GM23338 (cell line): ENCODE results near the gene AURKAIP1. TPM values are rescaled to one million over a fixed set of nuclear protein-coding genes. Genes with fewer than 3 reads are reported as not detected.

Experiments
- ATAC-seq: fragments of 200-7000 bp; cut with Tn5 transposase; 3 replicates; pipeline ENCODE4 v1.9.1; 2020
- DNase-seq: peaks from one replicate; pipeline ENCODE4 v3.0.0-alpha.2; 2015; ENCODE audit warnings: low spot score
- H2AFZ ChIP-seq: fragments of 200-600 bp; sonication (generic); 2 replicates; pipeline ENCODE4 v1.8.0; 2016; ENCODE audit warnings: antibody characterized with exemption, mild to moderate bottlenecking, moderate library complexity
- H3F3A ChIP-seq: fragments of 200-600 bp; sonication (generic); replicated peaks from 2 replicates; pipeline ENCODE4 v1.8.0; 2017; ENCODE audit warnings: antibody characterized with exemption, mixed run types, low read depth
- H3K27ac ChIP-seq: fragments of 200-600 bp; sonication (generic); 2 replicates; pipeline ENCODE4 v1.6.1; 2016; ENCODE audit warnings: low read depth
- H3K27me3 ChIP-seq: fragments of 200-600 bp; sonication (generic); 2 replicates; pipeline ENCODE4 v1.8.0; 2016; ENCODE audit warnings: mild to moderate bottlenecking, mixed run types, moderate library complexity; ENCODE audit not compliant: insufficient read depth
- H3K36me3 ChIP-seq: fragments of 200-600 bp; sonication (generic); 2 replicates; pipeline ENCODE4 v1.8.0; 2016; ENCODE audit warnings: mild to moderate bottlenecking; ENCODE audit not compliant: insufficient read depth
- H3K4me1 ChIP-seq: fragments of 200-600 bp; sonication (generic); 2 replicates; pipeline ENCODE4 v1.8.0; 2016; ENCODE audit warnings: mild to moderate bottlenecking, moderate library complexity; ENCODE audit not compliant: insufficient read depth
- H3K4me2 ChIP-seq: fragments of 200-600 bp; sonication (generic); 2 replicates; pipeline ENCODE4 v1.7.1; 2017; ENCODE audit warnings: mixed run types
- H3K4me3 ChIP-seq: fragments of 200-600 bp; sonication (generic); 2 replicates; pipeline ENCODE4 v1.6.1; 2016; ENCODE audit warnings: mixed run types
- H3K79me2 ChIP-seq: fragments of 200-600 bp; sonication (generic); replicated peaks from 2 replicates; pipeline ENCODE4 v1.8.0; 2017; ENCODE audit warnings: mild to moderate bottlenecking; ENCODE audit not compliant: insufficient read depth
- H3K9me2 ChIP-seq: fragments of 200-600 bp; sonication (generic); 2 replicates; pipeline ENCODE4 v1.8.0; 2017; ENCODE audit not compliant: insufficient read depth
- H4K20me1 ChIP-seq: fragments of 200-600 bp; sonication (generic); replicated peaks from 2 replicates; pipeline ENCODE4 v1.8.0; 2017; ENCODE audit warnings: mild to moderate bottlenecking; ENCODE audit not compliant: insufficient read depth
- H3K27ac Mint-ChIP-seq: 2 replicates; pipeline ENCODE4 v1.8.0; 2020; ENCODE audit warnings: inconsistent platforms, mild to moderate bottlenecking, moderate library complexity, mixed read lengths
- H3K27me3 Mint-ChIP-seq: 3 replicates; pipeline ENCODE4 v1.8.0; 2022; ENCODE audit warnings: low read depth, mild to moderate bottlenecking, moderate library complexity, mixed read lengths, inconsistent platforms; ENCODE audit not compliant: insufficient read depth, poor library complexity
- H3K36me3 Mint-ChIP-seq: 3 replicates; pipeline ENCODE4 v1.8.0; 2021; ENCODE audit warnings: low read depth, mild to moderate bottlenecking, inconsistent platforms, moderate library complexity, mixed read lengths
- H3K4me1 Mint-ChIP-seq: 3 replicates; pipeline ENCODE4 v1.8.0; 2020; ENCODE audit warnings: mild to moderate bottlenecking, inconsistent platforms, mixed read lengths
- H3K4me3 Mint-ChIP-seq: 3 replicates; pipeline ENCODE4 v1.8.0; 2021; ENCODE audit warnings: moderate library complexity, mild to moderate bottlenecking, inconsistent platforms, mixed read lengths
- H3K9me3 Mint-ChIP-seq: 3 replicates; pipeline ENCODE4 v1.8.0; 2020; ENCODE audit warnings: moderate library complexity, mild to moderate bottlenecking, inconsistent platforms, mixed read lengths
- CREB1 ChIP-seq: fragments of 250-450 bp; sonication (Bioruptor Pico); IDR thresholded peaks from 2 replicates; pipeline ENCODE4 v1.5.0; 2020; ENCODE audit warnings: low read depth, mild to moderate bottlenecking, moderate library complexity
- CTCF ChIP-seq, 2 experiments: fragments of 200-600 bp in 1 of 2; sonication (generic) in 1 of 2; conservative IDR thresholded peaks; 2 replicates each; pipeline versions ENCODE4 v1.5.1 to v1.6.1; 2016 to 2017; ENCODE audit warnings: antibody characterized with exemption in 2 of 2, low read depth in 2 of 2, mild to moderate bottlenecking in 2 of 2, moderate library complexity in 1 of 2
- EZH2phosphoT487 ChIP-seq: fragments of 200-600 bp; sonication (generic); IDR thresholded peaks from one replicate; pipeline ENCODE4 v1.8.1; 2018; ENCODE audit warnings: antibody characterized with exemption; ENCODE audit not compliant: unreplicated experiment
- STAT1 ChIP-seq: IDR thresholded peaks from one replicate; pipeline ENCODE4 v1.6.1; 2016; ENCODE audit warnings: antibody characterized with exemption; ENCODE audit not compliant: unreplicated experiment
- ZNF114 ChIP-seq: fragments of 250-450 bp; sonication (Bioruptor Pico); IDR thresholded peaks from 2 replicates; pipeline ENCODE4 v1.5.0; 2020; ENCODE audit warnings: mild to moderate bottlenecking, moderate library complexity
- ZNF331 ChIP-seq: fragments of 250-450 bp; sonication (Bioruptor Pico); IDR thresholded peaks from 2 replicates; pipeline ENCODE4 v1.5.0; 2020; ENCODE audit warnings: low read depth, mild to moderate bottlenecking, moderate library complexity
- ZNF462 ChIP-seq: fragments of 250-450 bp; sonication (Bioruptor Pico); IDR thresholded peaks from 2 replicates; pipeline ENCODE4 v1.5.0; 2020; ENCODE audit warnings: mild to moderate bottlenecking, moderate library complexity
- polyA plus RNA-seq: library from polyadenylated mRNA; unstranded; fragments of >200 nt; fragmentation: Nextera tagmentation; extraction: Ambion mirVana; gene quantifications from 2 replicates; pipeline ENCODE4 v1.2.1, GENCODE V29; 2016
- total RNA-seq: library from RNA; depleted of rRNA; stranded (reverse); fragments of >200 nt; shearing (Covaris generic); gene quantifications from 2 replicates; pipeline ENCODE4 v1.2.3, GENCODE V29; 2014

Gene AURKAIP1
- total and polyA plus RNA-seq, 2 experiments from 2014 or later = 167 to 355 TPM

GRCh38 chr1:1419363-1419812 is 44.4 kb upstream of the AURKAIP1 start (continued):
- TF ChIP-seq ZNF462 (CRISPR knock-in tag) = no peak
- no peak for TF ChIP-seq STAT1
- no peak for TF ChIP-seq ZNF114
- TF ChIP-seq EZH2phosphoT487 = no peak
- no peak for TF ChIP-seq ZNF331 (CRISPR knock-in tag)
- no peak for TF ChIP-seq CREB1 (CRISPR knock-in tag)

- peaks cover 25% of the 10 kb centered on the region for H3K4me1 ChIP-seq
- no peak overlapping the region for H3K4me3 ChIP-seq
- no peak overlapping the region; the same call in 1 of the 2 replicates for H2AFZ ChIP-seq
- ATAC-seq (no peak), DNase-seq (no peak)
- 0 out of 2 replicates have a peak, but pooled peaks cover 2% of the 10 kb centered on the region for H3K27me3 ChIP-seq
- H3F3A ChIP-seq = 0 out of 2 replicates have a peak, but pooled peaks cover 10% of the 10 kb centered on the region
- Mint-ChIP-seq H3K4me3 (no peak overlapping the region; the same call in 2 of the 3 replicates), H3K27ac (no peak overlapping the region), H3K36me3 (no peaks in the 10 kb centered on the region; the same call in 2 of the 3 replicates), H3K9me3 (no peaks in the 10 kb centered on the region; the same call in 2 of the 3 replicates), H3K4me1 (peaks cover 24% of the 10 kb centered on the region), H3K27me3 (peaks cover 13% of the 10 kb centered on the region)
- no peaks in the 10 kb centered on the region for H4K20me1 ChIP-seq
- H3K36me3 ChIP-seq = no peaks in the 10 kb centered on the region
- no peak overlapping the region for H3K4me2 ChIP-seq
- H3K9me2 ChIP-seq = no peaks in the 10 kb centered on the region
- H3K27ac ChIP-seq = no peak overlapping the region
- H3K79me2 ChIP-seq = no peaks in the 10 kb centered on the region
- no peak for TF ChIP-seq CTCF (conservative IDR thresholded peaks at IDR 0.05; ENCODE audit: low read depth in 2 of 2)
These were observed 43.7 kb upstream of the AURKAIP1 start for GRCh38 chr1:1418464-1419362.
